ENCODE results near the gene GRWD1.

The GRWD1 gene

GRCh38 chr19:48405850-48406249, 39.9 kb upstream of the GRWD1 start:
- no peaks in the 10 kb centered on the region for H3K27me3 ChIP-seq (ENCODE audit: control insufficient read depth in 1 of 2, insufficient read depth in 1 of 2, low read length in 2 of 2)
- no peak overlapping the region for H2BK12ac ChIP-seq (ENCODE audit: low read length in 2 of 2)
- no peak overlapping the region for H3K4ac ChIP-seq (ENCODE audit: low read depth in 1 of 2, low read length in 2 of 2)
- 92% methylated on average over 13 of the region's 13 CpGs for WGBS
- H4K8ac ChIP-seq (ENCODE audit: low read length): no peak overlapping the region
- no peaks in the 10 kb centered on the region for H3K79me1 ChIP-seq (replicated peaks; ENCODE audit: low read length, poor library complexity, severe bottlenecking)
- no peak overlapping the region for H2BK120ac ChIP-seq (ENCODE audit: low read depth, low read length)
- H2AFZ ChIP-seq (ENCODE audit: low read depth, low read length): no peak overlapping the region
- no peak overlapping the region for H2BK5ac ChIP-seq (ENCODE audit: low read depth, low read length, poor library complexity, severe bottlenecking)
- no peak overlapping the region for H3K14ac ChIP-seq (ENCODE audit: low read length in 2 of 2)
- H3K4me1 ChIP-seq (ENCODE audit: control insufficient read depth, insufficient read depth, low read depth, low read length): no peaks in the 10 kb centered on the region
- H2AK5ac ChIP-seq (ENCODE audit: low read length, severe bottlenecking): no peak overlapping the region
- no peaks in the 10 kb centered on the region for H3K36me3 ChIP-seq (ENCODE audit: control insufficient read depth in 1 of 2, insufficient read depth in 2 of 2, low read depth in 1 of 2, low read length in 2 of 2)
- no peak overlapping the region for H3K4me2 ChIP-seq (ENCODE audit: low read length, poor library complexity, severe bottlenecking)
- no peak overlapping the region for H3K4me3 ChIP-seq (ENCODE audit: insufficient read depth in 1 of 2, low read depth in 1 of 2, low read length in 2 of 2)
- H3K27ac ChIP-seq (ENCODE audit: low read length, poor library complexity, severe bottlenecking): no peak overlapping the region
- no peak overlapping the region for H4K91ac ChIP-seq (ENCODE audit: low read length)
- H2BK15ac ChIP-seq (ENCODE audit: low read depth, poor library complexity, severe bottlenecking): no peak overlapping the region
- H3K23ac ChIP-seq (ENCODE audit: low read length in 2 of 2): no peak overlapping the region
- H3K9ac ChIP-seq (ENCODE audit: low read length): no peak overlapping the region
- no peaks in the 10 kb centered on the region for H3K9me3 ChIP-seq (ENCODE audit: control insufficient read depth, low read length)
- H3K18ac ChIP-seq (ENCODE audit: low read depth in 1 of 2, low read length in 2 of 2): no peak overlapping the region
- no peak for DNase-seq

- no peak overlapping the region for H2BK120ac ChIP-seq (ENCODE audit: low read depth, low read length)
- H3K18ac ChIP-seq (ENCODE audit: low read depth in 1 of 2, low read length in 2 of 2): peak overlapping the region; percentile 24 to 28
- peaks cover 11% of the 10 kb centered on the region for H3K4me1 ChIP-seq (ENCODE audit: control insufficient read depth, insufficient read depth, low read depth, low read length)
- peak overlapping the region; percentile 31 for H2AK5ac ChIP-seq (ENCODE audit: low read length, severe bottlenecking)
- H3K27me3 ChIP-seq (ENCODE audit: control insufficient read depth in 1 of 2, insufficient read depth in 1 of 2, low read length in 2 of 2): no peaks in the 10 kb centered on the region
- H3K36me3 ChIP-seq (ENCODE audit: control insufficient read depth in 1 of 2, insufficient read depth in 2 of 2, low read depth in 1 of 2, low read length in 2 of 2): peaks cover 0 to 5% of the 10 kb centered on the region in 2 experiments
- peak overlapping the region in 1 of 2 experiments; percentile 38 for H3K4me3 ChIP-seq (ENCODE audit: insufficient read depth in 1 of 2, low read depth in 1 of 2, low read length in 2 of 2)
- no peak overlapping the region for H3K23ac ChIP-seq (ENCODE audit: low read length in 2 of 2)
- H3K27ac ChIP-seq (ENCODE audit: low read length, poor library complexity, severe bottlenecking): no peak overlapping the region
- no peak overlapping the region for H3K4me2 ChIP-seq (ENCODE audit: low read length, poor library complexity, severe bottlenecking)
- no peak overlapping the region for H2AFZ ChIP-seq (ENCODE audit: low read depth, low read length)
- H3K14ac ChIP-seq (ENCODE audit: low read length in 2 of 2): peak overlapping the region in 1 of 2 experiments; percentile 85
- peak overlapping the region; percentile 87 for H4K91ac ChIP-seq (ENCODE audit: low read length)
- no peaks in the 10 kb centered on the region for H3K79me1 ChIP-seq (replicated peaks; ENCODE audit: low read length, poor library complexity, severe bottlenecking)
- peak; percentile 31 for DNase-seq
- H3K9me3 ChIP-seq (ENCODE audit: control insufficient read depth, low read length): no peaks in the 10 kb centered on the region
- no peak overlapping the region for H4K8ac ChIP-seq (ENCODE audit: low read length)
- H3K4ac ChIP-seq (ENCODE audit: low read depth in 1 of 2, low read length in 2 of 2): no peak overlapping the region
- WGBS: 78% methylated on average over 24 of the region's 24 CpGs
- H2BK12ac ChIP-seq (ENCODE audit: low read length in 2 of 2): peak overlapping the region in 1 of 2 experiments; percentile 29
- no peak overlapping the region for H2BK15ac ChIP-seq (ENCODE audit: low read depth, poor library complexity, severe bottlenecking)
- no peak overlapping the region for H2BK5ac ChIP-seq (ENCODE audit: low read depth, low read length, poor library complexity, severe bottlenecking)
- H3K9ac ChIP-seq (ENCODE audit: low read length): no peak overlapping the region
Observed at GRCh38 chr19:48413879-48414587, 31.8 kb upstream of the GRWD1 start.

- WGBS: 83% methylated on average over 13 of the region's 14 CpGs
- H3K27me3 ChIP-seq (ENCODE audit: control insufficient read depth in 1 of 2, insufficient read depth in 1 of 2, low read length in 2 of 2): no peaks in the 10 kb centered on the region
- no peak overlapping the region for H2AFZ ChIP-seq (ENCODE audit: low read depth, low read length)
- no peak overlapping the region for H2BK120ac ChIP-seq (ENCODE audit: low read depth, low read length)
- no peak overlapping the region for H4K91ac ChIP-seq (ENCODE audit: low read length)
- no peak overlapping the region for H2BK15ac ChIP-seq (ENCODE audit: low read depth, poor library complexity, severe bottlenecking)
- H2BK12ac ChIP-seq (ENCODE audit: low read length in 2 of 2): no peak overlapping the region
- H3K18ac ChIP-seq (ENCODE audit: low read depth in 1 of 2, low read length in 2 of 2): no peak overlapping the region
- no peak overlapping the region for H4K8ac ChIP-seq (ENCODE audit: low read length)
- no peak overlapping the region for H3K9ac ChIP-seq (ENCODE audit: low read length)
- H3K4me1 ChIP-seq (ENCODE audit: control insufficient read depth, insufficient read depth, low read depth, low read length): peaks cover 11% of the 10 kb centered on the region
- peaks cover 0 to 5% of the 10 kb centered on the region in 2 experiments for H3K36me3 ChIP-seq (ENCODE audit: control insufficient read depth in 1 of 2, insufficient read depth in 2 of 2, low read depth in 1 of 2, low read length in 2 of 2)
- H3K9me3 ChIP-seq (ENCODE audit: control insufficient read depth, low read length): no peaks in the 10 kb centered on the region
- H2BK5ac ChIP-seq (ENCODE audit: low read depth, low read length, poor library complexity, severe bottlenecking): no peak overlapping the region
- H3K4me2 ChIP-seq (ENCODE audit: low read length, poor library complexity, severe bottlenecking): no peak overlapping the region
- H3K4ac ChIP-seq (ENCODE audit: low read depth in 1 of 2, low read length in 2 of 2): no peak overlapping the region
- no peak overlapping the region for H2AK5ac ChIP-seq (ENCODE audit: low read length, severe bottlenecking)
- H3K14ac ChIP-seq (ENCODE audit: low read length in 2 of 2): no peak overlapping the region
- H3K23ac ChIP-seq (ENCODE audit: low read length in 2 of 2): no peak overlapping the region
- H3K27ac ChIP-seq (ENCODE audit: low read length, poor library complexity, severe bottlenecking): no peak overlapping the region
- no peaks in the 10 kb centered on the region for H3K79me1 ChIP-seq (replicated peaks; ENCODE audit: low read length, poor library complexity, severe bottlenecking)
- peak; percentile 54 for DNase-seq
- no peak overlapping the region for H3K4me3 ChIP-seq (ENCODE audit: insufficient read depth in 1 of 2, low read depth in 1 of 2, low read length in 2 of 2)
Observed at GRCh38 chr19:48415395-48415794, 30.4 kb upstream of the GRWD1 start.

GRCh38 chr19:48415806-48416221, 30.0 kb upstream of the GRWD1 start:
- peaks cover 11% of the 10 kb centered on the region for H3K4me1 ChIP-seq (ENCODE audit: control insufficient read depth, insufficient read depth, low read depth, low read length)
- H3K4me2 ChIP-seq (ENCODE audit: low read length, poor library complexity, severe bottlenecking): no peak overlapping the region
- H3K27me3 ChIP-seq (ENCODE audit: control insufficient read depth in 1 of 2, insufficient read depth in 1 of 2, low read length in 2 of 2): no peaks in the 10 kb centered on the region
- no peak overlapping the region for H2BK12ac ChIP-seq (ENCODE audit: low read length in 2 of 2)
- DNase-seq: no peak
- H3K9me3 ChIP-seq (ENCODE audit: control insufficient read depth, low read length): no peaks in the 10 kb centered on the region
- H2AK5ac ChIP-seq (ENCODE audit: low read length, severe bottlenecking): no peak overlapping the region
- H3K23ac ChIP-seq (ENCODE audit: low read length in 2 of 2): no peak overlapping the region
- no peak overlapping the region for H3K14ac ChIP-seq (ENCODE audit: low read length in 2 of 2)
- no peaks in the 10 kb centered on the region for H3K79me1 ChIP-seq (replicated peaks; ENCODE audit: low read length, poor library complexity, severe bottlenecking)
- WGBS: 96% methylated on average over 30 of the region's 30 CpGs
- no peak overlapping the region for H3K4ac ChIP-seq (ENCODE audit: low read depth in 1 of 2, low read length in 2 of 2)
- no peak overlapping the region for H3K4me3 ChIP-seq (ENCODE audit: insufficient read depth in 1 of 2, low read depth in 1 of 2, low read length in 2 of 2)
- no peak overlapping the region for H2BK5ac ChIP-seq (ENCODE audit: low read depth, low read length, poor library complexity, severe bottlenecking)
- no peak overlapping the region for H3K27ac ChIP-seq (ENCODE audit: low read length, poor library complexity, severe bottlenecking)
- no peak overlapping the region for H2BK120ac ChIP-seq (ENCODE audit: low read depth, low read length)
- H2AFZ ChIP-seq (ENCODE audit: low read depth, low read length): no peak overlapping the region
- peaks cover 0 to 5% of the 10 kb centered on the region in 2 experiments for H3K36me3 ChIP-seq (ENCODE audit: control insufficient read depth in 1 of 2, insufficient read depth in 2 of 2, low read depth in 1 of 2, low read length in 2 of 2)
- no peak overlapping the region for H3K18ac ChIP-seq (ENCODE audit: low read depth in 1 of 2, low read length in 2 of 2)
- H4K91ac ChIP-seq (ENCODE audit: low read length): no peak overlapping the region
- no peak overlapping the region for H3K9ac ChIP-seq (ENCODE audit: low read length)
- no peak overlapping the region for H2BK15ac ChIP-seq (ENCODE audit: low read depth, poor library complexity, severe bottlenecking)
- no peak overlapping the region for H4K8ac ChIP-seq (ENCODE audit: low read length)

Measured in mesenchymal stem cell (in vitro differentiated cells and primary cell).